Measurements from ENCODE around the gene PDZD2.

- no peak for TF ChIP-seq POLR2A (IDR thresholded peaks at IDR 0.05; ENCODE audit: borderline replicate concordance, extremely low read depth, insufficient read depth, insufficient read length)
- no peak for TF ChIP-seq CTCF (IDR thresholded peaks at IDR 0.05 in 2 of 3, conservative IDR thresholded peaks at IDR 0.05 in 1 of 3; ENCODE audit: borderline replicate concordance in 1 of 3, insufficient read depth in 1 of 3, low read depth in 2 of 3, low read length in 2 of 3)
- no peak for TF ChIP-seq POLR2AphosphoS5 (IDR thresholded peaks at IDR 0.05; ENCODE audit: low read depth, low read length)
- no peak for TF ChIP-seq ZFX (IDR thresholded peaks at IDR 0.05)
- TF ChIP-seq, protein P1, sequence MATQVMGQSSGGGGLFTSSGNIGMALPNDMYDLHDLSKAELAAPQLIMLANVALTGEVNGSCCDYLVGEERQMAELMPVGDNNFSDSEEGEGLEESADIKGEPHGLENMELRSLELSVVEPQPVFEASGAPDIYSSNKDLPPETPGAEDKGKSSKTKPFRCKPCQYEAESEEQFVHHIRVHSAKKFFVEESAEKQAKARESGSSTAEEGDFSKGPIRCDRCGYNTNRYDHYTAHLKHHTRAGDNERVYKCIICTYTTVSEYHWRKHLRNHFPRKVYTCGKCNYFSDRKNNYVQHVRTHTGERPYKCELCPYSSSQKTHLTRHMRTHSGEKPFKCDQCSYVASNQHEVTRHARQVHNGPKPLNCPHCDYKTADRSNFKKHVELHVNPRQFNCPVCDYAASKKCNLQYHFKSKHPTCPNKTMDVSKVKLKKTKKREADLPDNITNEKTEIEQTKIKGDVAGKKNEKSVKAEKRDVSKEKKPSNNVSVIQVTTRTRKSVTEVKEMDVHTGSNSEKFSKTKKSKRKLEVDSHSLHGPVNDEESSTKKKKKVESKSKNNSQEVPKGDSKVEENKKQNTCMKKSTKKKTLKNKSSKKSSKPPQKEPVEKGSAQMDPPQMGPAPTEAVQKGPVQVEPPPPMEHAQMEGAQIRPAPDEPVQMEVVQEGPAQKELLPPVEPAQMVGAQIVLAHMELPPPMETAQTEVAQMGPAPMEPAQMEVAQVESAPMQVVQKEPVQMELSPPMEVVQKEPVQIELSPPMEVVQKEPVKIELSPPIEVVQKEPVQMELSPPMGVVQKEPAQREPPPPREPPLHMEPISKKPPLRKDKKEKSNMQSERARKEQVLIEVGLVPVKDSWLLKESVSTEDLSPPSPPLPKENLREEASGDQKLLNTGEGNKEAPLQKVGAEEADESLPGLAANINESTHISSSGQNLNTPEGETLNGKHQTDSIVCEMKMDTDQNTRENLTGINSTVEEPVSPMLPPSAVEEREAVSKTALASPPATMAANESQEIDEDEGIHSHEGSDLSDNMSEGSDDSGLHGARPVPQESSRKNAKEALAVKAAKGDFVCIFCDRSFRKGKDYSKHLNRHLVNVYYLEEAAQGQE (IDR thresholded peaks at IDR 0.05; ENCODE audit: low read depth), result no peak
Measured at GRCh38 chr5:31607546-31607945, 31.4 kb upstream of the PDZD2 start.
